ENCODE data around the gene PCLAF.
"Not testable (repeated sequence)": the region's sequence is repeated elsewhere in the genome, so short reads cannot be mapped to it uniquely, and the experiment has no call there.

Gene PCLAF

GRCh38 chr15:64381000-64381751 lies at the start of gene PCLAF:
TSS of gene PCLAF (minus strand) at chr15:64381441. CDS start at chr15:64381371, 70 bp downstream.
- DNase-seq = peak; percentile 65

GRCh38 chr15:64430000-64430735 lies 48.9 kb upstream of the PCLAF start:
- DNase-seq = peak; percentile 29

- DNase-seq = no peak
Measured at GRCh38 chr15:64429448-64429847, 48.2 kb upstream of the PCLAF start.

GRCh38 chr15:64426845-64427465 lies 45.7 kb upstream of the PCLAF start:
- no peak for DNase-seq

GRCh38 chr15:64425221-64425620 lies 44.0 kb upstream of the PCLAF start:
- DNase-seq = no peak

GRCh38 chr15:64423970-64424369 lies 42.7 kb upstream of the PCLAF start:
- no peak for DNase-seq

GRCh38 chr15:64422697-64423096 lies 41.5 kb upstream of the PCLAF start:
- no peak for DNase-seq

- DNase-seq = no peak
Measured at GRCh38 chr15:64412216-64412615, 31.0 kb upstream of the PCLAF start.

- no peak for DNase-seq
Measured at GRCh38 chr15:64400583-64400982, 19.3 kb upstream of the PCLAF start.

- DNase-seq = no peak
Measured at GRCh38 chr15:64398575-64398974, 17.3 kb upstream of the PCLAF start.

GRCh38 chr15:64396789-64397188 lies 15.5 kb upstream of the PCLAF start:
- DNase-seq = no peak

GRCh38 chr15:64392471-64392870 lies 11.2 kb upstream of the PCLAF start:
- DNase-seq = not testable (repeated sequence)

GRCh38 chr15:64389036-64389435 lies 7.8 kb upstream of the PCLAF start:
- DNase-seq = no peak

GRCh38 chr15:64387562-64388168 lies 6.4 kb upstream of the PCLAF start, which contains the start of gene TRIP4:
TSS of gene TRIP4 (plus strand) at chr15:64387836. CDS start at chr15:64387864, 28 bp downstream.
- DNase-seq = peak; percentile 56

GRCh38 chr15:64386291-64386690 lies 5.0 kb upstream of the PCLAF start:
- no peak for DNase-seq

- DNase-seq = no peak
Measured at GRCh38 chr15:64383760-64384159, 2.5 kb upstream of the PCLAF start.

- not testable (repeated sequence) for DNase-seq
Measured at GRCh38 chr15:64380130-64380870, 941 bp downstream of the PCLAF start.

- no peak for DNase-seq
Measured at GRCh38 chr15:64379216-64379960, 1.9 kb downstream of the PCLAF start.

GRCh38 chr15:64373360-64373759 lies 7.9 kb downstream of the PCLAF start:
- no peak for DNase-seq

- DNase-seq = not testable (repeated sequence)
Measured at GRCh38 chr15:64371383-64371782, 9.9 kb downstream of the PCLAF start.

GRCh38 chr15:64369078-64369607 lies 12.1 kb downstream of the PCLAF start:
- no peak for DNase-seq

All from DMS153 (cell line).